Ovary (tissue), 9 donors: ENCODE data around the gene SLC6A4. TPM values are rescaled to one million over a fixed set of nuclear protein-coding genes. Genes with fewer than 3 reads are reported as not detected.
"Not testable (repeated sequence)": the region's sequence is repeated elsewhere in the genome, so short reads cannot be mapped to it uniquely, and the experiment has no call there.

Source experiments
- DNase-seq, 5 donors: peaks; one replicate each; pipeline ENCODE4 v3.0.0-alpha.2; 2019 to 2020
- H3K27ac ChIP-seq, 2 donors: fragments of 200-600 bp; one replicate each; pipeline versions ENCODE4 v1.5.1 to v1.8.0; 2019 to 2022
- H3K27me3 ChIP-seq: fragments of 200-600 bp; one replicate; pipeline ENCODE4 v1.8.0; 2022
- H3K36me3 ChIP-seq: fragments of 200-600 bp; sonication (generic); one replicate; pipeline ENCODE4 v1.5.1; 2019
- H3K4me1 ChIP-seq: one replicate; pipeline ENCODE4 v1.8.1; 2013; ENCODE audit warnings: mild to moderate bottlenecking, moderate library complexity; ENCODE audit not compliant: insufficient read depth
- H3K4me3 ChIP-seq: fragments of 200-600 bp; sonication (generic); one replicate; pipeline ENCODE4 v1.5.1; 2017
- H3K9me3 ChIP-seq, 2 donors: fragments of 200-600 bp in 1 of 2; sonication (generic) in 1 of 2; one replicate each; pipeline versions ENCODE4 v1.5.1 to v1.8.1; 2013 to 2019; ENCODE audit warnings: mild to moderate bottlenecking in 1 of 2, moderate library complexity in 1 of 2
- EP300 ChIP-seq: sonication (generic); formaldehyde crosslinking; IDR thresholded peaks from one replicate; pipeline ENCODE4 v1.6.1; 2017; ENCODE audit warnings: antibody characterized with exemption
- POLR2A ChIP-seq: fragments of 450-650 bp; IDR thresholded peaks from one replicate; pipeline ENCODE4 v1.6.1; 2017; ENCODE audit warnings: antibody characterized with exemption, mild to moderate bottlenecking, moderate library complexity
- WGBS, 3 donors: extraction: QIAGEN DNeasy Blood & Tissue Kit in 1 of 3; methylation state at CpG; one replicate each; pipeline versions ENCODE4 v1.1.5 to v1.1.7; 2013 to 2017; 5-methylcytosine and 5-hydroxymethylcytosine counted together
- intact Hi-C, 4 donors: fragments of 100-400 bp; cut with DNase I; formaldehyde crosslinking; loops; one replicate each; pipeline versions ENCODE4 v1.11.0 to v1.15.1; 2022 to 2023
- polyA plus RNA-seq, 2 donors: library from polyadenylated mRNA; stranded (reverse); fragments of 200-250 nt in 1 of 2; fragments of 350-450 nt in 1 of 2; fragmentation: Illumina TruSeq in 1 of 2; extraction: RNeasy Lipid Tissue Mini Kit (QIAGEN cat#74804) in 1 of 2; gene quantifications; one replicate each; pipeline ENCODE4 v1.2.3, GENCODE V29; 2013 to 2014
- total RNA-seq, 7 donors: library from RNA; depleted of rRNA in 2 of 7; stranded (reverse); fragments of >200 nt in 2 of 7; fragmentation: NEBNext Ultra II Directional in 3 of 7; extraction: Animal tissue kit (Norgen Biotek cat#: 25700) in 3 of 7; gene quantifications; one replicate each; pipeline versions ENCODE4 v1.1.0 to v1.2.4, GENCODE V29; 2016 to 2023
- TF ChIP-seq, protein P1 (sequence below), 3 donors: fragments of 450-650 bp in 2 of 3; fragments of 200-600 bp in 1 of 3; IDR thresholded peaks; one replicate each; pipeline versions ENCODE4 v1.5.1 to v1.8.0; 2016 to 2022; ENCODE audit warnings: antibody characterized with exemption in 3 of 3, mild to moderate bottlenecking in 1 of 3
- donor health status: DM: no; HTN: no; CAD: no; lungs with moderate emphysema.
- donor health status: DM: no; HTN: no; CAD: no.
- donor health status: Bipolar disorder and iron deficiency.
- donor health status: DM: yes; HTN: yes; CAD: no.
- donor health status: DM: no; HTN: no; CAD: no.
- donor health status: DM: yes; HTN: yes; CAD: no.

SLC6A4 gene
- total and polyA plus RNA-seq, 9 donors = 0.05 to 8.3 (median 0.87) TPM; not detected in 4

DNA sequence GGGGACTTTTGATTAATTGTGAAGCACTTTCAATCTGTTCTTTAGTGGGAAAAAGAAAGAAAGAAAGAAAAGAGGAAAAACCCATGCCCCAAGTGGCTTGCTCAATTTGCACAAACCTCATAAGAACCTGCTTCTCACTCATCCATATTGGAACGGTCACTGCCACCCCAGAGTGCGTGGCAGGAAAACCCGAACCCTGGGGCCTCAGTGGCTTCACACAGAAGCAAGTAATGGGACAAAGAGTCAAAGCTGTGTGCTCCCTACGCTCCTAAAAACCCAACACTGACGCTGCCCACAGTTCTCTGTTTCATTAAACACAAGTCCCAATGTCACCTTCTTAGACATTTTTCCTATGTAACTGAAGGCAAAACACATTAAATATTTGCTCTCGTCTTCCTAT lies 1.2 kb downstream of the SLC6A4 start:
- H3K27me3 ChIP-seq = no peaks in the 10 kb centered on the region
- peaks cover 6% of the 10 kb centered on the region for H3K4me1 ChIP-seq
- intact Hi-C loops = no loop called here
- no peak for DNase-seq
- TF ChIP-seq EP300 = no peak
- TF ChIP-seq, protein P1, sequence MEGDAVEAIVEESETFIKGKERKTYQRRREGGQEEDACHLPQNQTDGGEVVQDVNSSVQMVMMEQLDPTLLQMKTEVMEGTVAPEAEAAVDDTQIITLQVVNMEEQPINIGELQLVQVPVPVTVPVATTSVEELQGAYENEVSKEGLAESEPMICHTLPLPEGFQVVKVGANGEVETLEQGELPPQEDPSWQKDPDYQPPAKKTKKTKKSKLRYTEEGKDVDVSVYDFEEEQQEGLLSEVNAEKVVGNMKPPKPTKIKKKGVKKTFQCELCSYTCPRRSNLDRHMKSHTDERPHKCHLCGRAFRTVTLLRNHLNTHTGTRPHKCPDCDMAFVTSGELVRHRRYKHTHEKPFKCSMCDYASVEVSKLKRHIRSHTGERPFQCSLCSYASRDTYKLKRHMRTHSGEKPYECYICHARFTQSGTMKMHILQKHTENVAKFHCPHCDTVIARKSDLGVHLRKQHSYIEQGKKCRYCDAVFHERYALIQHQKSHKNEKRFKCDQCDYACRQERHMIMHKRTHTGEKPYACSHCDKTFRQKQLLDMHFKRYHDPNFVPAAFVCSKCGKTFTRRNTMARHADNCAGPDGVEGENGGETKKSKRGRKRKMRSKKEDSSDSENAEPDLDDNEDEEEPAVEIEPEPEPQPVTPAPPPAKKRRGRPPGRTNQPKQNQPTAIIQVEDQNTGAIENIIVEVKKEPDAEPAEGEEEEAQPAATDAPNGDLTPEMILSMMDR (IDR thresholded peaks at IDR 0.05) = no peak
- TF ChIP-seq POLR2A = no peak
- no peak overlapping the region for H3K27ac ChIP-seq
- H3K9me3 ChIP-seq = no peaks in the 10 kb centered on the region
- H3K4me3 ChIP-seq = no peak overlapping the region
- 78 to 84% (median 82%) methylated on average over 6 of the region's 6 CpGs for WGBS, 3 donors
- H3K36me3 ChIP-seq = no peaks in the 10 kb centered on the region

DNA sequence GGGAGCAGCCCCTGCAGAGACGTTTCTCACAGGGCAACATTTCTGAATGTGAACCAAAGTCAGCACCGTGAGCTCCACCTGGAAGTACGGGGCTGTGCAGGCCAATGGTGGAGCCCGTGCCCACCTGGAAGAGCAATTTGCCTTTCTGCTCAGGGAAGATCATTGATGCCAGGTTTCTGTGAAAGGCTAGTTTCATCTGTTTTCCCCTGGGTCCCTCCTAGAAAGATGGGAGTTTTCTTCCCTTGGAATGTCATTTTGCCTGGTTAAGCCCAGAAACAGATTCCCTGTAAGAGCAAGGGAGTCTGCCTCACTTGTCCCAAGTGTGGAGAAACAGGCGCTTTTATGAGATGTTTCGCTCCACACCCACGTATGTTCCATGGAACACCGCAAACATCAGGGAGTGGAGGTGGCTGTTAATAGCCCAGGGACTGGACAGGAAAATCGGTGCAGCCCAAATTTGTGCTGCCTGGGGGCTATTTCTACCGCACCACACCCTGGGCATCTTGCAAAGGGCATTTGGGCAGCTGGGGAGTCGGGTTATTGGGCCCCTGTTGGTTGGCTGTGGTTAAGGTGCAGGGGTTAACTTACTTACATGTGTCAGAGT lies 2.6 kb downstream of the SLC6A4 start:
- intact Hi-C loops = no loop called here
- Histone ChIP-seq H3K27me3 (no peaks in the 10 kb centered on the region), H3K27ac (no peak overlapping the region), H3K9me3 (no peaks in the 10 kb centered on the region), H3K4me1 (peaks cover 6% of the 10 kb centered on the region), H3K4me3 (no peak overlapping the region), H3K36me3 (no peaks in the 10 kb centered on the region)
- TF ChIP-seq EP300 (no peak), POLR2A (no peak)
- TF ChIP-seq, protein P1 (IDR thresholded peaks at IDR 0.05) = no peak
- WGBS, 3 donors = 72 to 80% (median 78%) methylated on average over 11 of the region's 11 CpGs
- no peak for DNase-seq

DNA sequence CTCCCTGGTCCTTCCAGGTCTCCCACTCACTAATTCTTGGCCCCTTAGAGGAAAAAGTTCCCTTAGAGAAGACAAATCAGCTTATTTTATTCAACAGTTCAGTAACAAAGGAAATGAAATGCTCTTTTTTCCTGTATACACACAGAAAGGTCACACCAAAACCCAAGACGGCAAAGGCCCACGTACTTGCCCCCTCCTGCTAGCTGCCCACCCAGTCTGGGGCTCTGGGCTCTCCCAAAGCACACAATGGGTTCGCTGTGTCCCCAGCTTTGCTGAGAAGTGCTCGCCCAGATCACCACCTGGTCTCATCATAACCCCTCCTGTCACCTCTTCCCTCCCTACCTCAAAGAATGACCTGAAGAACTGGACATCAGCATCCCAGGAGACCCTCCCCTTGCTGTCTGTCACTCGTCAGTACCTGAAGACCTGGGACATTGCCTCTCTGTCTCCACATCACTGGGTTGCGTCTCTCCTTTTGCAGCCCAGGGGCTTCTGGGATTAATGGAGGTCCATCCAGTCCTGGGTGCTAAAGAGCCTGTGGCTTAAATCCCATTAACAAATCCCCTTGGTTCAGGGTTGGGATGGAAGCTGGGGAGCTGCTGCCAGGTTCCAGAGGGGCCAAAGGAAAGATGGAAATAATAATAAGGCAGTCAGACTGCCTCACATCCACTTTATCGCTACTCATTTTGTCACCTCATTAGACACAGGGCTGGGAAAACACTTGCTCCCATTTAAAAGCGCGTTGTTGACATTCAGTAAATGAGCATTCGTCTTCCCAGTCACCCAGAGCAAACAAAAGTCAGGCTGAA lies 3.3 kb downstream of the SLC6A4 start:
- H3K4me3 ChIP-seq = no peak overlapping the region
- H3K4me1 ChIP-seq = peaks cover 6% of the 10 kb centered on the region
- 76 to 84% (median 80%) methylated on average over 10 of the region's 10 CpGs for WGBS, 3 donors
- intact Hi-C loops = no loop called here
- no peaks in the 10 kb centered on the region for H3K27me3 ChIP-seq
- H3K27ac ChIP-seq = no peak overlapping the region
- no peak for DNase-seq
- no peaks in the 10 kb centered on the region for H3K9me3 ChIP-seq
- TF ChIP-seq POLR2A = no peak
- TF ChIP-seq, protein P1 (IDR thresholded peaks at IDR 0.05) = no peak
- TF ChIP-seq EP300 = no peak
- H3K36me3 ChIP-seq = no peaks in the 10 kb centered on the region

DNA sequence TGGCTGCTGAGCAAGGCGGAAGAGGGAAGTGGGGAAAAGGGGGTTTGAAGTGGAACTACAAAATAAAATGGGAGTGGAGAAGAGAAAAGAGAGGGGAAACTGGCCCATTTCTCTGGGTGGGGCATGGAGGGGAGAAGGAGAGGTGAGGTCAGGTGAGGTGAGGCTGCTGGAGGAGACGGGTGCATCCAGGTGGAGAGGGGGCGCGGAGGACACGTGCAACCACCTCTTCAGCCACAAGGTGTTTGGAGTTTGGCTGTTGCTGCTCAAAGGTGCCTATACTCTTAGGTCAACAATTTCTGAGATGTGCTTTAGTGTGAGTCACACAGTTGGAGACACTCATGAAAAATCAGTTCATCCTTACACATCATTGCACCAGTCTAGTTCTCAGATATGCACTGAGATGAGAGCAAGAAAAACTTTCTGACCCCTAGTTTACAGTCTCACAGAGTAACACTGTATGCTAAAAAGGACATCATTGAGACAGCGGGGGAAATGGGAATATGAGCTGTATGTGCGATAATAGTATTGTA lies 4.8 kb downstream of the SLC6A4 start:
- DNase-seq = no peak
- no peaks in the 10 kb centered on the region for H3K36me3 ChIP-seq
- WGBS, 3 donors = 84 to 88% (median 85%) methylated on average over 7 of the region's 7 CpGs
- H3K9me3 ChIP-seq = no peaks in the 10 kb centered on the region
- no peak overlapping the region for H3K4me3 ChIP-seq
- H3K4me1 ChIP-seq = peaks cover 4% of the 10 kb centered on the region
- no peak overlapping the region for H3K27ac ChIP-seq
- TF ChIP-seq, protein P1 (IDR thresholded peaks at IDR 0.05) = no peak
- H3K27me3 ChIP-seq = no peaks in the 10 kb centered on the region
- intact Hi-C loops = no loop called here

DNA sequence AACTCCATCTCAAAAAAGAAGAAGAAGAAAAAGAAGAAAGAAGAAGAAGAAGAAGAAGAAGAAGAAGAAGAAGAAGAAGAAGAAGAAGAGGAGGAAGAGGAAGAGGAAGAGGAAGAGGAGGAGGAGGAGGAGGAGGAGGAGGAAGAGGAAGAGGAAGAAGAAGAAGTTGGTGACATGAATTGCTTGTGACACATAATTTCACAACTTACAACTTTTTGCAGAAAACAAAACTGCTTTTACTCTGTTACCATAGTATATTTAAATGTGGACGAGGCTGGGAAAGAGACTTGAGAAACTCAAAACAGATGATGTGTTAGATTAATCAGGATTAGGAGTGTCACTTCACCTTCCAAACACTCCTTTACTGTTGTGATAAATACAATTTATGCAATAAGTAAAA lies 5.5 kb downstream of the SLC6A4 start:
- H3K36me3 ChIP-seq, H3K4me1 ChIP-seq, H3K9me3 ChIP-seq, H3K27ac ChIP-seq, intact Hi-C loops, H3K4me3 ChIP-seq, DNase-seq, H3K27me3 ChIP-seq: not testable (repeated sequence)
- 74 to 83% (median 79%) methylated on average over 1 of the region's 1 CpG for WGBS, 3 donors
